Activated CD4-positive, alpha-beta T cell treated with anti-CD3 and anti-CD28 coated beads for 36 hours (primary cell): ENCODE results near the gene TSPAN2. TPM values are rescaled to one million over a fixed set of nuclear protein-coding genes. Genes with fewer than 3 reads are reported as not detected.

ENCODE experiments used
- ATAC-seq: fragments of 200-7000 bp; cut with Tn5 transposase; one replicate; pipeline ENCODE4 v1.10.0; 2021; ENCODE audit warnings: mild to moderate bottlenecking, moderate library complexity
- CTCF ChIA-PET: fragments of 350-600 bp; sonication (Branson Sonifier 250); formaldehyde crosslinking; loops from one replicate; lab custom pipeline; 2021; ENCODE audit warnings: antibody characterized with exemption; lab: Charles Lee
- POLR2A ChIA-PET: fragments of 350-600 bp; sonication (Branson Sonifier 250); formaldehyde crosslinking; loops from one replicate; lab custom pipeline; 2021; ENCODE audit warnings: antibody characterized with exemption, inconsistent platforms; lab: Charles Lee
- DNase-seq: peaks from one replicate; pipeline ENCODE4 v3.0.0-alpha.2; 2020
- H3K27ac Mint-ChIP-seq: one replicate; pipeline ENCODE4 v1.8.0; 2021; ENCODE audit warnings: mixed read lengths
- H3K27me3 Mint-ChIP-seq: one replicate; pipeline ENCODE4 v1.8.0; 2021; ENCODE audit warnings: mixed read lengths
- H3K36me3 Mint-ChIP-seq: one replicate; pipeline ENCODE4 v1.8.0; 2021; ENCODE audit warnings: low read depth, mixed read lengths
- H3K4me1 Mint-ChIP-seq: one replicate; pipeline ENCODE4 v1.8.0; 2021; ENCODE audit warnings: mixed read lengths
- H3K4me3 Mint-ChIP-seq: one replicate; pipeline ENCODE4 v1.8.0; 2021; ENCODE audit warnings: mild to moderate bottlenecking, moderate library complexity, mixed read lengths
- H3K9me3 Mint-ChIP-seq: one replicate; pipeline ENCODE4 v1.8.0; 2021; ENCODE audit warnings: low read depth, mixed read lengths
- intact Hi-C, 2 experiments: fragments of 100-400 bp; cut with DNase I in 1 of 2; cut with micrococcal nuclease in 1 of 2; formaldehyde crosslinking; loops; one replicate each; pipeline versions ENCODE4 v1.14.2 to v1.15.1; 2022 to 2024; cut with DNase I, micrococcal nuclease
- total RNA-seq, 2 experiments: library from RNA; stranded (reverse); gene quantifications; one replicate each; pipeline ENCODE4 v1.2.3, GENCODE V29; 2021

TSPAN2 gene
- total RNA-seq, 2 experiments from 2014 or later = 0.69 to 0.91 TPM

DNA sequence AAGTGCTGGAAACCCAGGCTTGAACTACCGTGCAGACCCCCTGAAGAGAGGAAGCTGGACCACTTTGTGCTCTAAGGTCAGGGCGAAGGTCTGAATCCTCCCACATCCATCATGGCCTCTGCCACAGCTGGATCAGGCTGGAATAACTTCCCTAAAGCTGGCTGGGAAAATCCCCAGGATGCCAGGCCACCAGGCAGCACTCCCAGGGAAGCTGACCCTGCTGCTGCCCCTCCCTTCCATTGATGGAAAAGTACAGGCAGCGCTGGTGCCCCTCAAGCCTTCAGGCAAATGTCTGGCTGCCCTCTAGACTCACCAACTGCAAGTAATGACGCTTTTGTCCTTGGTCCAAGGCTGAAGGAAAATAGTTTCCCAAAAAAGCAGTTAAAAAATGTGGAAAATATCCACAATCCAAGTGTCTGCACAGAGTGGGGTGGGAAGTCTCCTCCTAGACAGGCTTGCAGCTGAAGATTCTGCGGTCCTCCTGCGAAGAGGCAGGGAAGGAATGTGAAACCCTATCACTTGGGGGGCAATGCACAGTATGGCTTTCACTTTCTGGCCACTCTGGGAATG is 39.9 kb upstream of the TSPAN2 start:
- CTCF ChIA-PET = interaction anchor here (0.6 to 0.8 kb wide), 2 partner anchors 10 to 144 kb away, joined by 3 read pairs; no protein-coding TSS in a partner anchor
- Mint-ChIP-seq H3K9me3 (peaks cover 4% of the 10 kb centered on the region), H3K27me3 (peaks cover 6% of the 10 kb centered on the region), H3K27ac (no peak overlapping the region), H3K4me3 (no peak overlapping the region), H3K4me1 (no peaks in the 10 kb centered on the region), H3K36me3 (no peaks in the 10 kb centered on the region)
- POLR2A ChIA-PET = no interaction called here
- intact Hi-C loops = no loop called here
- no peak for DNase-seq
- ATAC-seq = no peak

DNA sequence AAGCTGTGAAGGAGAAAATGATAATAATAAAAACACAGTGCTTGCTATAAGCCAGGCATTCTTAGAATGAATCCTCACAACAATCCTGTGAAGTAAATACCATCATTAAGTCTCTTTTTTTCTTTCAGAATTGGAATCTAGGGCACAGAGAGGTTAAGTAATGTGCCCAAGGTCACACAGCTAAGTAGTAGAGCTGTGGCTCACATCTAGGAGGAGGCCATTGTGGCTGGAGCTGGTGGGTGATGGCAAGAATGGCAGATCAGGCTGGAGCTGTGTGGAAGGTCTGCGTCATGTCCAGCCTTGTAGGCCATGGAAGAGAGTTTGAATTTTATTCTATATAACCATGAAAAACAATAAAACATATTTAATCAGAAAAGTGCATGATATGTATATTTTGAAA is 38.2 kb upstream of the TSPAN2 start:
- Mint-ChIP-seq H3K4me3 (no peak overlapping the region), H3K36me3 (no peaks in the 10 kb centered on the region), H3K27ac (no peak overlapping the region), H3K27me3 (peaks cover 6% of the 10 kb centered on the region), H3K4me1 (no peaks in the 10 kb centered on the region), H3K9me3 (peaks cover 8% of the 10 kb centered on the region)
- ChIA-PET POLR2A (no interaction called here), CTCF (interaction anchor here (0.7 to 1.3 kb wide), 3 partner anchors 11 to 82 kb away, joined by 3 to 8 read pairs (median 3); no protein-coding TSS in a partner anchor)
- DNase-seq = no peak
- intact Hi-C loops = no loop called here
- no peak for ATAC-seq

DNA sequence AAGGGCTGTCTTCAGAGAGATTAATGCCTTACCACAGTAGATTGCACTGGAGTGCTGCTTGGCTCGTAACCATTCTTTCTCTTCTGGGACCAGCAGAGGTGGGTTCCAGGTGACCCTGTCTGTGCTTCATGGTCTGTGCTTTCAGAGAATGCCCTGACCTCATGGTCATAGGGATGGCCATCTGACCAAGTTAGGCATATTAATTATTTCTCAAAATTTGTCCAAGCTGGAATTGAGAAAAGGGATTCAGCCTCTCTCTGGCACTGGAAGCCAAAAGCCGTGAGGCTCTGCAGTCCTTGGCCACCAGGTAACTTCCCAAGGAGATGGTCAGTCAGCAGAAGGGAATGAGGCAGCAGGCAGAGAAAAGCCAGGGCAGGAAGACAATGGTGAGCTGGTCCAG is 37.2 kb upstream of the TSPAN2 start:
- peaks cover 11% of the 10 kb centered on the region for H3K27me3 Mint-ChIP-seq
- ATAC-seq (no peak), DNase-seq (no peak)
- CTCF ChIA-PET = interaction anchor here (1.1 kb wide), 1 partner anchor 13 kb away, joined by 3 read pairs; no protein-coding TSS in a partner anchor
- POLR2A ChIA-PET = no interaction called here
- H3K36me3 Mint-ChIP-seq = peaks cover 3% of the 10 kb centered on the region
- no peak overlapping the region for H3K27ac Mint-ChIP-seq
- no peaks in the 10 kb centered on the region for H3K4me1 Mint-ChIP-seq
- peaks cover 15% of the 10 kb centered on the region for H3K9me3 Mint-ChIP-seq
- intact Hi-C loops = no loop called here
- no peak overlapping the region for H3K4me3 Mint-ChIP-seq

DNA sequence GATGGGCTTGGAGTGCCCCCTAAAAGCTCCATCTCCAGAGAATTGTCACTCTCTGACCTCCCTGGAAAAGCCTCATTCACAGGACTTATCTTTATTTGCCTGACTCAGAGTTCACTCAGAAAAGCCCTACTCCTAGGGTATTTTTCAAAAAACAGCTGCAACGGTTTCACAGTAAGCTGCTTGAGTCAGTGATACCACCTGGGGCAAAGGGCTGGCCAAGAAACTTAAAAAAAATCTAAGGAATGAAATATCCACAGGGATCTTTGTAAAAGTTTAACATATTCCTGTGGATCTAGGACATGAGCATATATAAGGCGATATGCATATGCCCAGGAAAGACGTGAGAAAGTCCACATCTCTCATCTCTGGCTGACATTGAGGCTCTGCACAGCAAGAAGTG is 33.8 kb upstream of the TSPAN2 start:
- Mint-ChIP-seq H3K9me3 (peaks cover 21% of the 10 kb centered on the region), H3K27me3 (peaks cover 14% of the 10 kb centered on the region), H3K27ac (no peak overlapping the region), H3K4me1 (no peaks in the 10 kb centered on the region), H3K36me3 (peaks cover 3% of the 10 kb centered on the region), H3K4me3 (no peak overlapping the region)
- no peak for ATAC-seq
- intact Hi-C loops = no loop called here
- no peak for DNase-seq
- ChIA-PET POLR2A (no interaction called here), CTCF (interaction anchor here (2.3 kb wide), 1 partner anchor 10 kb away, joined by 10 read pairs; no protein-coding TSS in a partner anchor)

DNA sequence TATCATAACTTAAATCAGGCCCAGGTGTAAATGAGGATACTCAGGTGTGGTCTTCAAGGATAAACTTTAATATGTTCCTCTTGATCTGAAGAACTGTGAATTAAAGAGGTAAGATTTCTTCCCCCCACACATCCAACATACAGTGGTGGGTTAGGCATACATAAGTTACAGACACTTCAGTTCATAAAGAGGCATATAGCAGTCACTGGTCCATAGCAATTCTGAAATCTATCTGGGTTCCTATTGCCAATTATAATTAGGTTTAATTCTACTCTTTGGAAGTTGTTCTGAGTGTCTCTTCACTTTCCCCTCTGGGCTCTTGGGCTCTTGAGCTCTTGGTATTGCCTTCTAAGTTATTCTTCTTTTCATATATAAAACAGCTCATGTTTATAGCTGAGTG is 32.5 kb upstream of the TSPAN2 start:
- no peak overlapping the region for H3K4me3 Mint-ChIP-seq
- POLR2A ChIA-PET = no interaction called here
- CTCF ChIA-PET = no interaction called here
- peaks cover 21% of the 10 kb centered on the region for H3K9me3 Mint-ChIP-seq
- intact Hi-C loops = no loop called here
- ATAC-seq = no peak
- no peaks in the 10 kb centered on the region for H3K4me1 Mint-ChIP-seq
- H3K36me3 Mint-ChIP-seq = peaks cover 3% of the 10 kb centered on the region
- no peak for DNase-seq
- H3K27me3 Mint-ChIP-seq = peaks cover 14% of the 10 kb centered on the region
- no peak overlapping the region for H3K27ac Mint-ChIP-seq

DNA sequence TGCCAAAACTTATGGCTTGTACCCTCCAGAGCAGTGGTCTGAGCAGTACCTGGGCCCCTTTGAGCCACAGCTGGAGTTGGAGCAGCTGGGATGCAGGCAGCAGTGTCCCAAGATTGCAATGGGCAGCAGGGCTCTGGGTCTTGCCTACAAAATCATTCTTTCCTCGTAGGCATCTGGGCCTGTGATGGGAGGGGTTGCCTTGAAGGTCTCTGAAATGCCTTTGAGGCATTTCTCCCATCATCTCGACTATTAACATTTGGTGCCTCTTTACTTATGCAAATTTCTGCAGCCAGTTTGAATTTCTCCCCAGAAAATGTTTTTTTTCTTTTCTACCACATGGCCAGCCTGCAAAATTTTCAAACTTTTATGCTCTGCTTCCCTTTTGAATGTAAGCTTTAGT is 31.0 kb upstream of the TSPAN2 start:
- ChIA-PET CTCF (no interaction called here), POLR2A (no interaction called here)
- no peak overlapping the region for H3K27ac Mint-ChIP-seq
- DNase-seq (no peak), ATAC-seq (no peak)
- no peak overlapping the region for H3K4me3 Mint-ChIP-seq
- intact Hi-C loops = no loop called here
- H3K9me3 Mint-ChIP-seq = peaks cover 21% of the 10 kb centered on the region
- no peaks in the 10 kb centered on the region for H3K4me1 Mint-ChIP-seq
- peaks cover 3% of the 10 kb centered on the region for H3K36me3 Mint-ChIP-seq
- peaks cover 14% of the 10 kb centered on the region for H3K27me3 Mint-ChIP-seq

DNA sequence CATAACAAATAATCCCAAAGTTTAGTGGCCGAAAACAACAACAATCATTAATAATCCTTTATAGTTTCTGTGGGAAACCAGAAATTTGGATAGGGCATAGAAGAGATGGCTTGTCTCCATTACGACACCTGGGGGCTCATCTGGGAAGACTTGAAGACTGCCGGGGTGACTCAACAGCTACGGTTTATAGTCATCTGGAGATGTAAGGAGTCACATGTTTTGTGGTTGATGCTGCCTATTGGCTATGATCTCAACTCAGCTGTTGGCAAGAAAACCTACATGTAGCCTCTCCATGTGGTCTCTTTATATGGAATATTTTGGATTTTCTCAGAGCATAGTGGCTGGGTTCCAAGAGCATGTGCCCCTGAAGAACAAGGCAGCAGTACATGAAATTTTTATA is 29.3 kb upstream of the TSPAN2 start:
- CTCF ChIA-PET = interaction anchor here (0.6 to 1.2 kb wide), 2 partner anchors 140 to 1534 kb away, joined by 3 to 5 read pairs; no protein-coding TSS in a partner anchor
- POLR2A ChIA-PET = no interaction called here
- intact Hi-C loops = no loop called here
- Mint-ChIP-seq H3K4me1 (no peaks in the 10 kb centered on the region), H3K4me3 (no peak overlapping the region), H3K9me3 (peaks cover 15% of the 10 kb centered on the region), H3K27ac (no peak overlapping the region), H3K27me3 (peaks cover 9% of the 10 kb centered on the region), H3K36me3 (peaks cover 3% of the 10 kb centered on the region)
- DNase-seq = no peak
- ATAC-seq = no peak

DNA sequence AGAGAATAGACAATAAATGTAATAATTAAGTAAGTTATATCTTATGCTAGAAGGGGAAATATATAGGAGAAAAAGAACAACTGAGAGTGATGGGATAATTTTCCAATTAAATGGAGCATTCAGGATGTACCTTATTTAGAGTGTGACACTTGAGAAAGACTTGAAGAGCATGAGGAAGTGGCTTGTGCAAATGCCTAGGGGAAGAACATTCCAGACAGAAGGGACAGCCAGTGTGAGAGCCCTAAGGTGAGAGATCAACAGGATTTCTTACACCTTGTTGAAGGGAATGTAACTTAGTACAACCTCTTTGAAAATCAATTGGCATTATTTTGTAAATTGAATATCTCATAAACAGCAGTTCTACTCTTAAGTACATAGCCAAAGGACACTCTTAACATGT is 28.8 kb upstream of the TSPAN2 start:
- Mint-ChIP-seq H3K27ac (no peak overlapping the region), H3K4me1 (peaks cover 2% of the 10 kb centered on the region), H3K9me3 (peaks cover 14% of the 10 kb centered on the region), H3K36me3 (peaks cover 3% of the 10 kb centered on the region), H3K4me3 (no peak overlapping the region), H3K27me3 (peaks cover 9% of the 10 kb centered on the region)
- DNase-seq (no peak), ATAC-seq (no peak)
- intact Hi-C loops = no loop called here
- ChIA-PET CTCF (interaction anchor here (0.6 to 1.2 kb wide), 2 partner anchors 140 to 1533 kb away, joined by 3 to 5 read pairs; no protein-coding TSS in a partner anchor), POLR2A (no interaction called here)

DNA sequence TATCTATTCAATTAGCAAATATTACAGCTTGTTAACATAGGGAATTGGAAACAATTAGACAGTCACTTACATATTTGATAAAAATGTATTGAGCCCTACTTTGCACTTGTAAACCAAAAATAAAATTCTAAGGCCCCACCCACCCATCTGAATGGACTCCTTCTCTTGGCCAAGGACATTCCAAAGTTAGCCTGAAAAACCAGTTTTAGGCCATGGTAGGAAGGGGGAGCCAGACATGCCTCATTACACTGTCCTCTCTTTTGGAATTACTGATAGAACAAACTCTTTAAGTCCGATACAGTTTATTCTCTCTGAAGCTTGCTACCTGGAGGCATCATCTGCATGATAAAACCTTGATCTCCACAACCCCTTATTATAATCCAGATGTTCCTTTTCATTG is 28.0 kb upstream of the TSPAN2 start:
- CTCF ChIA-PET = interaction anchor here (1.4 kb wide), 1 partner anchor 66 kb away, joined by 4 read pairs; no protein-coding TSS in a partner anchor
- no peak for DNase-seq
- ATAC-seq = no peak
- intact Hi-C loops = no loop called here
- Mint-ChIP-seq H3K9me3 (peaks cover 13% of the 10 kb centered on the region), H3K27ac (no peak overlapping the region), H3K4me1 (peaks cover 4% of the 10 kb centered on the region), H3K27me3 (peaks cover 8% of the 10 kb centered on the region), H3K36me3 (peaks cover 3% of the 10 kb centered on the region), H3K4me3 (no peak overlapping the region)
- POLR2A ChIA-PET = no interaction called here

DNA sequence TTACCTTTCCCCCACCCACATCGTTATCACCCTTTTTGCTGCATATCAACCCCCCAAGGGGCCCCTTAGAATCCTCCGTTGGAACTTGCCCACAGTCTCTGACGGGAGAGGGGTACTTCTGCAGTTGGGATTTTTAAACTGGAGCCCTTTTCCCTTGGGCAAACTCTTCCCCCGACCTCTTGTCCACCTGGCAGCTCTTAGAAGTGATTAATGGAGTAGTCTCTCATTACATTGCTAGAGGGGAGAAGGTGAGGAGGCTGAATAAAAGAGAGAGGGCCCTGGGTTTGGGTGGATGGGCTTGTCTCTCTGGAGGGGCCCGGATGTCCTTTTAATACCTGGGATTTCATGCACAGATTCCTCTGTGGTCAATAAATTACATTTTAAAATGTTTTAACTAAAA is 27.2 kb upstream of the TSPAN2 start:
- H3K27ac Mint-ChIP-seq = no peak overlapping the region
- H3K9me3 Mint-ChIP-seq = peaks cover 6% of the 10 kb centered on the region
- DNase-seq = no peak
- peaks cover 3% of the 10 kb centered on the region for H3K27me3 Mint-ChIP-seq
- peaks cover 4% of the 10 kb centered on the region for H3K4me1 Mint-ChIP-seq
- H3K4me3 Mint-ChIP-seq = no peak overlapping the region
- intact Hi-C loops = no loop called here
- H3K36me3 Mint-ChIP-seq = no peaks in the 10 kb centered on the region
- ChIA-PET CTCF (interaction anchor here (0.6 to 1.4 kb wide), 3 partner anchors 66 to 796 kb away, joined by 3 to 4 read pairs (median 3); no protein-coding TSS in a partner anchor), POLR2A (no interaction called here)
- no peak for ATAC-seq

DNA sequence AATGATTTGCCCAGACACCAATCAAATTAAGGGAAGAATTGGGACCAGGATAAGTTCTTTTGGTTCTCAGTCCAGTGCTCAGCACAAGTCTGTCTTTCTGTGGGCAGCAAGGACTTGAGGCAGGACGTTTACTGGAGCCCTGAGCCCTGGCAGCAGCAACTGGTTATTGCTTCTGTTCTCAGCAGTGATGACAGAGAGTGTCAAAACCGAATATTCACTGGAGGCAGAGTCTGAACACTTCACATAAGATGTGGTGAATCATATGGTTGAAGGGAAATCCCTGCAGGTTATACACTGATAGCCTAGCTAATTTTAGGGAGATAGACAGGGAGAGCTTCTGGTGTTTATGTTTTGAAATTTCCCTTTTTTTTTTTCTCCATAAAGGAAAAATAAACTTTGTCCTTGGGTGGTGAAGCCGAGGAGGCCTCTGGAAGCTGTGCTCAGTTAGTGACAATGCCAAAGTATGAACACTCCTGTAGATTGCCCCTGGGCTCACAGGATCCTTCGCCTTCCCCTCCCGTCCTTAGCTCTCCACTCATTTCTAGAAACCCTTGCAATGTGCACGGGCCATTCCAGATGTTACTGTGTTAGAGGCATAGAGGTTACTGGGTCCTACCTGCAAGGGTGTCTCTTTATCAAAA is 26.3 kb upstream of the TSPAN2 start:
- Mint-ChIP-seq H3K4me3 (no peak overlapping the region), H3K9me3 (peaks cover 2% of the 10 kb centered on the region), H3K36me3 (no peaks in the 10 kb centered on the region), H3K27ac (no peak overlapping the region), H3K27me3 (peaks cover 2% of the 10 kb centered on the region), H3K4me1 (peaks cover 4% of the 10 kb centered on the region)
- ChIA-PET CTCF (interaction anchor here (0.6 to 1.4 kb wide), 6 partner anchors 15 to 796 kb away, joined by 3 to 4 read pairs (median 3); no protein-coding TSS in a partner anchor), POLR2A (no interaction called here)
- DNase-seq (no peak), ATAC-seq (no peak)
- intact Hi-C loops = loop anchor here in 1 of 2 experiments (2.0 kb wide), 1 partner anchor 19 kb away; no protein-coding TSS in a partner anchor
